T-cell (primary cell): Measurements from ENCODE around the gene PBRM1. TPM values are rescaled to one million over a fixed set of nuclear protein-coding genes. Genes with fewer than 3 reads are reported as not detected.

ENCODE experiments used
- ATAC-seq, 4 experiments: fragments of 200-7000 bp in 3 of 4; fragments of 150-1000 bp in 1 of 4; cut with Tn5 transposase; replicated peaks in 1 of 4; 1 replicate in 3 of 4; 2 replicates in 1 of 4; pipeline ENCODE4 v1.10.0; 2021; ENCODE audit warnings: moderate library complexity in 3 of 4, mild to moderate bottlenecking in 2 of 4, moderate number of reproducible peaks in 1 of 4
- CTCF ChIA-PET, 2 donors: fragments of 300-600 bp; sonication (Branson Sonifier 250); formaldehyde crosslinking; loops; one replicate each; lab custom pipeline; 2022; ENCODE audit warnings: antibody characterized with exemption in 2 of 2; lab: Charles Lee
- POLR2A ChIA-PET, 2 donors: fragments of 300-600 bp; sonication (Branson Sonifier 250); formaldehyde crosslinking; loops; one replicate each; lab custom pipeline; 2022; ENCODE audit warnings: antibody characterized with exemption in 2 of 2; lab: Charles Lee
- DNase-seq, 35 experiments: peaks; one replicate each; pipeline versions ENCODE4 v3.0.0 to v3.0.0-alpha.2; 2013 to 2023
- H3K27ac ChIP-seq: one replicate; pipeline ENCODE4 v1.5.1; 2013; ENCODE audit warnings: low read length
- H3K27me3 ChIP-seq, 2 experiments: replicated peaks in 1 of 2; 1 replicate in 1 of 2; 2 replicates in 1 of 2; pipeline versions ENCODE4 v1.6.1 to v1.7.0; 2013; ENCODE audit warnings: low read length in 1 of 2, mixed read lengths in 1 of 2; ENCODE audit not compliant: control insufficient read depth in 2 of 2, insufficient read depth in 2 of 2; ENCODE audit errors: extremely low read depth in 1 of 2
- H3K36me3 ChIP-seq, 2 donors: 1 replicate in 1 of 2; 2 replicates in 1 of 2; pipeline versions ENCODE4 v1.6.1 to v1.7.0; 2013; ENCODE audit warnings: low read length in 1 of 2; ENCODE audit not compliant: control insufficient read depth in 2 of 2, insufficient read depth in 1 of 2; ENCODE audit errors: extremely low read depth in 1 of 2
- H3K4me1 ChIP-seq, 2 experiments: 1 replicate in 1 of 2; 2 replicates in 1 of 2; pipeline versions ENCODE4 v1.6.1 to v1.7.0; 2013; ENCODE audit warnings: low read length in 2 of 2, mixed read lengths in 1 of 2; ENCODE audit not compliant: insufficient read depth in 2 of 2, control insufficient read depth in 1 of 2; ENCODE audit errors: extremely low read depth in 1 of 2
- H3K4me3 ChIP-seq, 2 donors: 1 replicate in 1 of 2; 2 replicates in 1 of 2; pipeline versions ENCODE4 v1.5.1 to v1.7.0; 2013; ENCODE audit warnings: mild to moderate bottlenecking in 2 of 2, low read length in 1 of 2, moderate library complexity in 1 of 2; ENCODE audit not compliant: control insufficient read depth in 1 of 2; ENCODE audit errors: extremely low read depth in 1 of 2
- H3K9me3 ChIP-seq: 2 replicates; pipeline ENCODE4 v1.7.0; 2013
- H3K27ac Mint-ChIP-seq, 2 donors: one replicate each; pipeline ENCODE4 v1.8.0; 2020 to 2021; ENCODE audit warnings: mild to moderate bottlenecking in 2 of 2, mixed read lengths in 2 of 2
- H3K27me3 Mint-ChIP-seq, 2 donors: one replicate each; pipeline ENCODE4 v1.8.0; 2021 to 2022; ENCODE audit warnings: mixed read lengths in 2 of 2
- H3K36me3 Mint-ChIP-seq: one replicate; pipeline ENCODE4 v1.8.0; 2021; ENCODE audit warnings: mixed read lengths
- H3K4me1 Mint-ChIP-seq, 3 donors: one replicate each; pipeline ENCODE4 v1.8.0; 2020 to 2022; ENCODE audit warnings: mixed read lengths in 3 of 3, mild to moderate bottlenecking in 1 of 3
- H3K4me3 Mint-ChIP-seq, 3 donors: one replicate each; pipeline ENCODE4 v1.8.0; 2020 to 2022; ENCODE audit warnings: mild to moderate bottlenecking in 3 of 3, mixed read lengths in 3 of 3, moderate library complexity in 3 of 3
- H3K9me3 Mint-ChIP-seq, 3 donors: one replicate each; pipeline ENCODE4 v1.8.0; 2020 to 2022; ENCODE audit warnings: mixed read lengths in 3 of 3
- WGBS: methylation state at CpG from one replicate; pipeline ENCODE4 v1.1.5; 2013; ENCODE audit warnings: missing lambda C conversion rate; ENCODE audit not compliant: insufficient coverage; 5-methylcytosine and 5-hydroxymethylcytosine counted together
- total RNA-seq, 35 experiments: library from RNA in 6 of 35; stranded (reverse) in 6 of 35; fragments of 120-200 nt in 1 of 35; gene quantifications; one replicate each; pipeline versions ENCODE4 v1.2.1 to v1.2.4 and lab custom pipeline; 2013 to 2026

Gene PBRM1
- total RNA-seq, 5 donors from 2014 or later (not counting 1 experiment from before 2014, with no cell fraction given), result 57.4 to 73.3 (median 63.3) TPM

DNA sequence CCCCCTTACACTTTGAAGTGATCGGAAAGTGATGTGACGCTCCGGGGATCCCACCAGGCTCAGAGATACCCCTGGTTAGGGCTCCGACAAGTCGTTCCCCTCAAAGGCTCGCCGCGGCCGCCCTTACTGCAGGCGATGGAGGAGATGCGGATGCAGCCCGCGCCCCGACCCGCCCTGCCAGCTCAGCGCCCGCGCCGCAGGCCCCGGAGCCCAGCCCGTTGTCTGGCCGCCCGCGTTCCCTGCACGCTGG lies 19.6 kb upstream of the PBRM1 start:
- under 1% methylated on average over 25 of the region's 25 CpGs for WGBS
- no peaks in the 10 kb centered on the region for H3K9me3 Mint-ChIP-seq
- Histone ChIP-seq H3K27ac (peak overlapping the region; percentile 72), H3K9me3 (no peaks in the 10 kb centered on the region), H3K4me3 (peak overlapping the region; percentile 92 to 96), H3K36me3 (peaks cover 0 to 22% of the 10 kb centered on the region in 2 donors), H3K27me3 (no peaks in the 10 kb centered on the region), H3K4me1 (peaks cover 19 to 32% of the 10 kb centered on the region in 2 experiments)
- POLR2A ChIA-PET, result interaction anchor here in 1 of 2 donors (0.9 kb wide), 1 partner anchor 16 kb away, joined by 3 read pairs; no protein-coding TSS in a partner anchor
- H3K27me3 Mint-ChIP-seq, result no peaks in the 10 kb centered on the region
- peaks cover 10% of the 10 kb centered on the region for H3K36me3 Mint-ChIP-seq
- CTCF ChIA-PET, result no interaction called here
- peak in 3 of 4 experiments; percentile 69 to 75 (median 72) for ATAC-seq
- no peak for DNase-seq
- peak overlapping the region; percentile 91 to 95 for H3K27ac Mint-ChIP-seq
- peak overlapping the region; percentile 91 to 96 (median 92) for H3K4me3 Mint-ChIP-seq
- peaks cover 18 to 39% (median 39%) of the 10 kb centered on the region in 3 donors for H3K4me1 Mint-ChIP-seq

DNA sequence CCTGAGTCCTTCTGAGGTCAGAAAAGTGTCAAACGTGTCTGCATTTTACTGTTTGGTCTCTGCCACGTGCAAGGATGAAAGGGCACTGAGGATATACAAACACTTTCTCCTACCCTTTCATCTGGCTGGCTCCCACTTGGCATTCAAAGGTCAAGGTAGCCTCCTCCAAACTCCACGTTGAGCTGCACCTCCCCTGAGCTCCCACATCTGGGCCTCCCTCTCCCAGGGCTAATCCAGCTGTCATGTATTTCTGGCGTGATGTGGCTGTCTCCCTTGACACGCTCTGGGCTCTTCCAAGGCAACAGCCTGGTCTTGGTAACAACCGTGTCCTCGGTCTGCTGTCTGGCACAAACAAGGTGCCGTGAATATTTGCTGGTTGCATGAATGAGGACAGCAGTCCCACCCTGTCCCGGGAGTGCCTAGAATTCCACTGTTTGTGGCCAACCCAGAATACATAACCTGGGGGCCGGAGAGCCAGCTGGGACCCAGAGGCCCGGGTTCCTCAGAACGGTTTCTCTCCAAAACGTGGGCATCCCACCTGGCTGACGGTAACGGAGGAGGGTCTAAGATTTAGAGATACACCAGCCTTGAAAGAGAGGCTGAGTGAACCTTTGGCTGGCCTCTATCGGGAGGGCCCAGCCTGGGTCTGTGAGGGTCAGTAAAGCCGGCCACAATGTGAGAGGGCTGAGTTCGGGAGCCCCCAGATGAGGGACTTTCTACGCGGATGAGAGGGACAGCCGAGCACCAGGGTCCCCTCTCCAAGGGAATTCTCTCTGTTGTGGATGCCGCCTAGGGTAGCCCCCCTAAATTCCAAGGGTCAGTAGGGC lies 19.1 kb upstream of the PBRM1 start:
- Mint-ChIP-seq H3K4me1 (peaks cover 18 to 42% (median 40%) of the 10 kb centered on the region in 3 donors), H3K27ac (peak overlapping the region; percentile 91 to 95), H3K27me3 (no peaks in the 10 kb centered on the region), H3K4me3 (peak overlapping the region; percentile 91 to 96 (median 92)), H3K9me3 (no peaks in the 10 kb centered on the region), H3K36me3 (peaks cover 12% of the 10 kb centered on the region)
- DNase-seq (peak in 4 of 35 experiments; percentile 1 to 30 (median 6)), ATAC-seq (peak in 2 of 4 experiments; percentile 0 to 1)
- H3K4me1 ChIP-seq, result peaks cover 19 to 32% of the 10 kb centered on the region in 2 experiments
- H3K27ac ChIP-seq, result peak overlapping the region; percentile 72
- ChIA-PET POLR2A (interaction anchor here in 1 of 2 donors (0.5 to 0.9 kb wide), 2 partner anchors 15 to 16 kb away, joined by 3 read pairs; no protein-coding TSS in a partner anchor), CTCF (interaction anchor here in 1 of 2 donors (0.9 kb wide), 1 partner anchor 365 kb away, joined by 5 read pairs; no protein-coding TSS in a partner anchor)
- 10% methylated on average over 14 of the region's 22 CpGs for WGBS
- peaks cover 0 to 26% of the 10 kb centered on the region in 2 donors for H3K36me3 ChIP-seq
- H3K27me3 ChIP-seq, result no peaks in the 10 kb centered on the region
- H3K9me3 ChIP-seq, result no peaks in the 10 kb centered on the region
- H3K4me3 ChIP-seq, result peak overlapping the region; percentile 92 to 96

GRCh38 chr3:52703341-52703740 lies 17.6 kb upstream of the PBRM1 start:
- Histone ChIP-seq H3K27ac (no peak overlapping the region), H3K4me1 (peaks cover 19 to 32% of the 10 kb centered on the region in 2 experiments), H3K9me3 (no peaks in the 10 kb centered on the region), H3K27me3 (no peaks in the 10 kb centered on the region), H3K36me3 (peaks cover 0 to 24% of the 10 kb centered on the region in 2 donors), H3K4me3 (no peak overlapping the region)
- ChIA-PET POLR2A (no interaction called here), CTCF (no interaction called here)
- Mint-ChIP-seq H3K4me3 (peak overlapping the region in 2 of 3 donors; percentile 28 to 47), H3K4me1 (peaks cover 18 to 43% (median 40%) of the 10 kb centered on the region in 3 donors), H3K27me3 (no peaks in the 10 kb centered on the region), H3K9me3 (no peaks in the 10 kb centered on the region), H3K27ac (no peak overlapping the region), H3K36me3 (peaks cover 11% of the 10 kb centered on the region)
- WGBS, result no CpG with 5 or more reads among the region's 7 CpGs
- no peak for ATAC-seq
- DNase-seq, result no peak

DNA sequence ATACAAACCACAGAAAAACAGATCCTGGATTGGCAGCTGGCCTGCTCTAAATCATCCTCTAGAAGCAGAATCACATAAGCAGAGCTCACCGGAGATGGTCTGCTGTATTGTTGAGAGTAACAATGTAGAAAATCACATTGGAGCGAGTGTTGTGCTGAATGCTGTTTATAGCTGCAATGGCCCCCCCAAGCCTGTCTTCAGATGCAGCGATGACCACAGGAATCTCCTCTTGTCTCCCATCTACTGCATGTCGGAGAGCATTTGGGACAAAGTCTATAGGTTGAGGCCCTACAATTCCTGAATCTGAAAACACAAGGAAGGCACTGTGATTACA lies 11.9 kb upstream of the PBRM1 start:
- Mint-ChIP-seq H3K4me1 (peaks cover 0 to 14% (median 7%) of the 10 kb centered on the region in 3 donors), H3K9me3 (no peaks in the 10 kb centered on the region), H3K36me3 (peaks cover 43% of the 10 kb centered on the region), H3K27ac (peak overlapping the region; percentile 45 to 61), H3K27me3 (no peaks in the 10 kb centered on the region), H3K4me3 (no peak overlapping the region)
- WGBS, result no CpG with 5 or more reads among the region's 4 CpGs
- POLR2A ChIA-PET, result no interaction called here
- CTCF ChIA-PET, result no interaction called here
- H3K36me3 ChIP-seq, result peaks cover 13 to 69% of the 10 kb centered on the region in 2 donors
- H3K4me1 ChIP-seq, result peaks cover 0 to 5% of the 10 kb centered on the region in 2 experiments
- no peaks in the 10 kb centered on the region for H3K9me3 ChIP-seq
- no peak overlapping the region for H3K4me3 ChIP-seq
- ATAC-seq, result no peak
- no peaks in the 10 kb centered on the region for H3K27me3 ChIP-seq
- no peak overlapping the region for H3K27ac ChIP-seq
- DNase-seq, result no peak

- H3K4me3 Mint-ChIP-seq, result no peak overlapping the region
- WGBS, result no CpG with 5 or more reads among the region's 2 CpGs
- ATAC-seq (no peak), DNase-seq (no peak)
- Histone ChIP-seq H3K4me1 (peaks cover 0 to 3% of the 10 kb centered on the region in 2 experiments), H3K27me3 (no peaks in the 10 kb centered on the region), H3K36me3 (peaks cover 13 to 74% of the 10 kb centered on the region in 2 donors), H3K9me3 (no peaks in the 10 kb centered on the region), H3K27ac (no peak overlapping the region), H3K4me3 (no peak overlapping the region)
- H3K4me1 Mint-ChIP-seq, result peaks cover 0 to 11% (median 6%) of the 10 kb centered on the region in 3 donors
- H3K27me3 Mint-ChIP-seq, result no peaks in the 10 kb centered on the region
- H3K36me3 Mint-ChIP-seq, result peaks cover 44% of the 10 kb centered on the region
- no peaks in the 10 kb centered on the region for H3K9me3 Mint-ChIP-seq
- POLR2A ChIA-PET, result no interaction called here
- CTCF ChIA-PET, result interaction anchor here in 1 of 2 donors (0.6 kb wide), 1 partner anchor 1289 kb away, joined by 3 read pairs; no protein-coding TSS in a partner anchor
- H3K27ac Mint-ChIP-seq, result peak overlapping the region in 1 of 2 donors; percentile 61
Observed at GRCh38 chr3:52696830-52697631, 11.3 kb upstream of the PBRM1 start.
